ENCODE measurements around the gene RRP36. TPM values are rescaled to one million over a fixed set of nuclear protein-coding genes. Genes with fewer than 3 reads are reported as not detected.

Gene RRP36
- total and polyA plus RNA-seq, 4 donors = 23.4 to 33.4 (median 26.2) TPM

DNA sequence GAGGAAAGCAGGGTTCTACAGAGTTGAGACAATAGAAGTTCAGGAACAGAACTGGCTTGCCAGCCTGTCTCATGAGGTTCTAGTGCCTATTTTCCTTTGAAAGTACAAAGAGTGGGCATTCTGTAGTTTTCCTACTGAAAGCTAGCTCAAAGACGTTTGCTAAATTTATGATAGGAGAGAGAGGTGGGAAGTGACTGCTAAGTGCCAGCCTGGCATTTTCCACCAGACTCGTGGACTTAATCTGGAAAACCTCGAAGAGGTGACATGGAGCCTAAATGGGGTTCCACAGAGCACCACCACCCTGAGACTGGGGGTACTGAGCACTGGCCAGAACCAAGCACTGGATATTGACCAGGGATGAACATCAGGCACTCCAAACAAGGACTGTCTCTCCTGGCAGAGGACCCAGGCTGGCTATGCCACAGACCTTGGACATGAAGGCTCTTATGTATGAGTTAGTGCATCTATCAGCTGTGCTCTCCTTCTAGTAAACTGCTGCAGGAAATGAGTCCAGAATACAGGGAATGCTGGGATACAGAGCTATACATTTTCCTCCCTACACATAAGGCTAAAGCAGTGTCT lies 49.6 kb upstream of the RRP36 start:
- Histone ChIP-seq H3K36me3 (ENCODE audit: control insufficient read depth in 4 of 4, insufficient read depth in 3 of 4, low read depth in 1 of 4, low read length in 3 of 4) (peaks cover 3 to 11% (median 6%) of the 10 kb centered on the region in 4 donors), H3K27ac (ENCODE audit: low read depth in 1 of 2, low read length in 2 of 2) (no peak overlapping the region), H3K4me1 (ENCODE audit: control insufficient read depth in 4 of 4, insufficient read depth in 4 of 4, low read length in 3 of 4) (peaks cover 0 to 9% (median 1%) of the 10 kb centered on the region in 4 donors), H3K27me3 (ENCODE audit: control insufficient read depth in 4 of 4, insufficient read depth in 4 of 4, low read length in 3 of 4) (no peaks in the 10 kb centered on the region), H3K9me3 (ENCODE audit: control insufficient read depth in 4 of 4, low read length in 3 of 4) (no peaks in the 10 kb centered on the region), H3K9ac (ENCODE audit: low read depth in 1 of 2, low read length in 2 of 2) (no peak overlapping the region), H3K4me3 (ENCODE audit: low read depth in 1 of 3, low read length in 3 of 3) (no peak overlapping the region)
- WGBS = 94% methylated on average over 3 of the region's 3 CpGs
- DNase-seq (ENCODE audit: low spot score) = no peak
- TF ChIP-seq GABPA (IDR thresholded peaks at IDR 0.05 in 1 of 2, conservative IDR thresholded peaks at IDR 0.05 in 1 of 2) (no peak), TAF1 (conservative IDR thresholded peaks at IDR 0.05) (no peak), FOXA2 (IDR thresholded peaks at IDR 0.05) (no peak), SP1 (IDR thresholded peaks at IDR 0.05) (no peak)

DNA sequence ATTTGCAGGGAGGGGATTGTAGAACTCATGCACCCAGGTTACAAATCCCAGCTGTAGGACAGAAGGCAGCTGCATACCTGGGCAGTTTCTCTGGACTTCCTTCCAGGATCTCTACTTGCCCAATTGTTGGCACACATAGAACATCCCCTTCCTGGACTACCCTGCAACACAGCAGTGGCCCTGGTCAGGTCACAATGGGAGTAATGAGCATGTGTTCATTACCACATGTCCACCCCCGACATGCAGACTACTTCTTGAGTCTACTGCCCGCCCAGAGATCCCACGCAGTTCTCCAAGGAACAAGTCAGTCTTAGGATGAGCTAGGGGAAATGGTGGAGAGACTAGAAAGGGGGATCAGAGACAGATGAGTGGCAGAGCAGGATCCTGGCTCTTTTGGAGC lies 47.5 kb upstream of the RRP36 start:
- no peak overlapping the region for H3K4me3 ChIP-seq (ENCODE audit: low read depth in 1 of 3, low read length in 3 of 3)
- H3K36me3 ChIP-seq (ENCODE audit: control insufficient read depth in 4 of 4, insufficient read depth in 3 of 4, low read depth in 1 of 4, low read length in 3 of 4) = peaks cover 0 to 10% (median 2%) of the 10 kb centered on the region in 4 donors
- no peak for TF ChIP-seq GABPA (IDR thresholded peaks at IDR 0.05 in 1 of 2, conservative IDR thresholded peaks at IDR 0.05 in 1 of 2)
- TF ChIP-seq JUND (IDR thresholded peaks at IDR 0.05) = no peak
- TF ChIP-seq, protein P1, sequence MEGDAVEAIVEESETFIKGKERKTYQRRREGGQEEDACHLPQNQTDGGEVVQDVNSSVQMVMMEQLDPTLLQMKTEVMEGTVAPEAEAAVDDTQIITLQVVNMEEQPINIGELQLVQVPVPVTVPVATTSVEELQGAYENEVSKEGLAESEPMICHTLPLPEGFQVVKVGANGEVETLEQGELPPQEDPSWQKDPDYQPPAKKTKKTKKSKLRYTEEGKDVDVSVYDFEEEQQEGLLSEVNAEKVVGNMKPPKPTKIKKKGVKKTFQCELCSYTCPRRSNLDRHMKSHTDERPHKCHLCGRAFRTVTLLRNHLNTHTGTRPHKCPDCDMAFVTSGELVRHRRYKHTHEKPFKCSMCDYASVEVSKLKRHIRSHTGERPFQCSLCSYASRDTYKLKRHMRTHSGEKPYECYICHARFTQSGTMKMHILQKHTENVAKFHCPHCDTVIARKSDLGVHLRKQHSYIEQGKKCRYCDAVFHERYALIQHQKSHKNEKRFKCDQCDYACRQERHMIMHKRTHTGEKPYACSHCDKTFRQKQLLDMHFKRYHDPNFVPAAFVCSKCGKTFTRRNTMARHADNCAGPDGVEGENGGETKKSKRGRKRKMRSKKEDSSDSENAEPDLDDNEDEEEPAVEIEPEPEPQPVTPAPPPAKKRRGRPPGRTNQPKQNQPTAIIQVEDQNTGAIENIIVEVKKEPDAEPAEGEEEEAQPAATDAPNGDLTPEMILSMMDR (IDR thresholded peaks at IDR 0.05; ENCODE audit: low read depth, low read length, missing input control) = no peak
- no peak for TF ChIP-seq SP1 (IDR thresholded peaks at IDR 0.05)
- TF ChIP-seq, protein P2, sequence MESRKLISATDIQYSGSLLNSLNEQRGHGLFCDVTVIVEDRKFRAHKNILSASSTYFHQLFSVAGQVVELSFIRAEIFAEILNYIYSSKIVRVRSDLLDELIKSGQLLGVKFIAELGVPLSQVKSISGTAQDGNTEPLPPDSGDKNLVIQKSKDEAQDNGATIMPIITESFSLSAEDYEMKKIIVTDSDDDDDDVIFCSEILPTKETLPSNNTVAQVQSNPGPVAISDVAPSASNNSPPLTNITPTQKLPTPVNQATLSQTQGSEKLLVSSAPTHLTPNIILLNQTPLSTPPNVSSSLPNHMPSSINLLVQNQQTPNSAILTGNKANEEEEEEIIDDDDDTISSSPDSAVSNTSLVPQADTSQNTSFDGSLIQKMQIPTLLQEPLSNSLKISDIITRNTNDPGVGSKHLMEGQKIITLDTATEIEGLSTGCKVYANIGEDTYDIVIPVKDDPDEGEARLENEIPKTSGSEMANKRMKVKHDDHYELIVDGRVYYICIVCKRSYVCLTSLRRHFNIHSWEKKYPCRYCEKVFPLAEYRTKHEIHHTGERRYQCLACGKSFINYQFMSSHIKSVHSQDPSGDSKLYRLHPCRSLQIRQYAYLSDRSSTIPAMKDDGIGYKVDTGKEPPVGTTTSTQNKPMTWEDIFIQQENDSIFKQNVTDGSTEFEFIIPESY (IDR thresholded peaks at IDR 0.05) = no peak
- no peak for TF ChIP-seq FOXA2 (IDR thresholded peaks at IDR 0.05)
- TF ChIP-seq RXRA (IDR thresholded peaks at IDR 0.05) = no peak
- TF ChIP-seq YY1 (IDR thresholded peaks at IDR 0.05) = no peak
- TF ChIP-seq, protein P3, sequence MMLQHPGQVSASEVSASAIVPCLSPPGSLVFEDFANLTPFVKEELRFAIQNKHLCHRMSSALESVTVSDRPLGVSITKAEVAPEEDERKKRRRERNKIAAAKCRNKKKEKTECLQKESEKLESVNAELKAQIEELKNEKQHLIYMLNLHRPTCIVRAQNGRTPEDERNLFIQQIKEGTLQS (IDR thresholded peaks at IDR 0.05) = no peak
- TF ChIP-seq, protein P4, sequence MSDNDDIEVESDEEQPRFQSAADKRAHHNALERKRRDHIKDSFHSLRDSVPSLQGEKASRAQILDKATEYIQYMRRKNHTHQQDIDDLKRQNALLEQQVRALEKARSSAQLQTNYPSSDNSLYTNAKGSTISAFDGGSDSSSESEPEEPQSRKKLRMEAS (IDR thresholded peaks at IDR 0.05) = no peak
- no peak for TF ChIP-seq FOXA1 (IDR thresholded peaks at IDR 0.05)
- no peak for TF ChIP-seq NR2F2 (IDR thresholded peaks at IDR 0.05)
- H3K27me3 ChIP-seq (ENCODE audit: control insufficient read depth in 4 of 4, insufficient read depth in 4 of 4, low read length in 3 of 4) = no peaks in the 10 kb centered on the region
- peaks cover 5 to 22% (median 12%) of the 10 kb centered on the region in 4 donors for H3K4me1 ChIP-seq (ENCODE audit: control insufficient read depth in 4 of 4, insufficient read depth in 4 of 4, low read length in 3 of 4)
- 93% methylated on average over 3 of the region's 3 CpGs for WGBS
- H3K9ac ChIP-seq (ENCODE audit: low read depth in 1 of 2, low read length in 2 of 2) = no peak overlapping the region
- H3K27ac ChIP-seq (ENCODE audit: low read depth in 1 of 2, low read length in 2 of 2) = no peak overlapping the region
- DNase-seq (ENCODE audit: low spot score) = no peak
- no peaks in the 10 kb centered on the region for H3K9me3 ChIP-seq (ENCODE audit: control insufficient read depth in 4 of 4, low read length in 3 of 4)

DNA sequence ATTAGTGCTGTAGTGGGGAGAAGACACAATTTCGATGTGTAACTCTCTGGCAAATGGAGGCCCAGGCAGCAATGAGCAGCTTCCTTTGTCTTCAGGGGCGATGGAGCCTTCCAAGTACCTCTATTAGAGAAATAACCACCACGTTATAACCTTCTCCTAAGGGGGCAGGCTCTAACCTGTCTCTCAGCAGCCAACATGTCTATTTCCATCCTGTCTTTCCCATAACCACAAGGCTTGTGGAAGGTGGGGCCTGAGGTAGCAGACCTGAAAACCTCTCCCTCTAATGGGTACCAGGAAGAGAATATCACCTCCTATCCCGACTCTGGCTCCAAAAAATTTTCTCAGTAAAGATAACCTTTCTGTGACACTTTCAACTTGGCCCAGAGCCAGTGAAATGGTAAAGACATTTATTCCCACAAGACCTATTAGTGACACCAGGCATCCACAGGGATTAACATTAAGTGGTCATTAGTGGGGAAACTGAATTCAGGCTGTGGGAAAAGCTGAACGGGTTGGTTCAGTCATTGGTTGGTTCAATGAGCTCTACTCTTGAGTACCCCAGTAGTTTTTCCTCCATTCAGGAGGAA lies 46.4 kb upstream of the RRP36 start:
- no peak for DNase-seq (ENCODE audit: low spot score)
- H3K4me3 ChIP-seq (ENCODE audit: low read depth in 1 of 3, low read length in 3 of 3) = no peak overlapping the region
- 87% methylated on average over 5 of the region's 5 CpGs for WGBS
- H3K27ac ChIP-seq (ENCODE audit: low read depth in 1 of 2, low read length in 2 of 2) = no peak overlapping the region
- no peaks in the 10 kb centered on the region for H3K9me3 ChIP-seq (ENCODE audit: control insufficient read depth in 4 of 4, low read length in 3 of 4)
- H3K36me3 ChIP-seq (ENCODE audit: control insufficient read depth in 4 of 4, insufficient read depth in 3 of 4, low read depth in 1 of 4, low read length in 3 of 4) = peaks cover 0 to 4% (median 0%) of the 10 kb centered on the region in 4 donors
- H3K4me1 ChIP-seq (ENCODE audit: control insufficient read depth in 4 of 4, insufficient read depth in 4 of 4, low read length in 3 of 4) = peaks cover 12 to 22% (median 16%) of the 10 kb centered on the region in 4 donors
- H3K27me3 ChIP-seq (ENCODE audit: control insufficient read depth in 4 of 4, insufficient read depth in 4 of 4, low read length in 3 of 4) = no peaks in the 10 kb centered on the region
- no peak overlapping the region for H3K9ac ChIP-seq (ENCODE audit: low read depth in 1 of 2, low read length in 2 of 2)
- TF ChIP-seq GABPA (IDR thresholded peaks at IDR 0.05 in 1 of 2, conservative IDR thresholded peaks at IDR 0.05 in 1 of 2) (no peak), NR2F2 (IDR thresholded peaks at IDR 0.05) (no peak), YY1 (IDR thresholded peaks at IDR 0.05) (no peak), HNF4A (conservative IDR thresholded peaks at IDR 0.05) (no peak), TAF1 (conservative IDR thresholded peaks at IDR 0.05) (no peak), RXRA (IDR thresholded peaks at IDR 0.05) (no peak), JUND (IDR thresholded peaks at IDR 0.05) (no peak)
- TF ChIP-seq, protein P3 (IDR thresholded peaks at IDR 0.05) = no peak
- TF ChIP-seq, protein P5, sequence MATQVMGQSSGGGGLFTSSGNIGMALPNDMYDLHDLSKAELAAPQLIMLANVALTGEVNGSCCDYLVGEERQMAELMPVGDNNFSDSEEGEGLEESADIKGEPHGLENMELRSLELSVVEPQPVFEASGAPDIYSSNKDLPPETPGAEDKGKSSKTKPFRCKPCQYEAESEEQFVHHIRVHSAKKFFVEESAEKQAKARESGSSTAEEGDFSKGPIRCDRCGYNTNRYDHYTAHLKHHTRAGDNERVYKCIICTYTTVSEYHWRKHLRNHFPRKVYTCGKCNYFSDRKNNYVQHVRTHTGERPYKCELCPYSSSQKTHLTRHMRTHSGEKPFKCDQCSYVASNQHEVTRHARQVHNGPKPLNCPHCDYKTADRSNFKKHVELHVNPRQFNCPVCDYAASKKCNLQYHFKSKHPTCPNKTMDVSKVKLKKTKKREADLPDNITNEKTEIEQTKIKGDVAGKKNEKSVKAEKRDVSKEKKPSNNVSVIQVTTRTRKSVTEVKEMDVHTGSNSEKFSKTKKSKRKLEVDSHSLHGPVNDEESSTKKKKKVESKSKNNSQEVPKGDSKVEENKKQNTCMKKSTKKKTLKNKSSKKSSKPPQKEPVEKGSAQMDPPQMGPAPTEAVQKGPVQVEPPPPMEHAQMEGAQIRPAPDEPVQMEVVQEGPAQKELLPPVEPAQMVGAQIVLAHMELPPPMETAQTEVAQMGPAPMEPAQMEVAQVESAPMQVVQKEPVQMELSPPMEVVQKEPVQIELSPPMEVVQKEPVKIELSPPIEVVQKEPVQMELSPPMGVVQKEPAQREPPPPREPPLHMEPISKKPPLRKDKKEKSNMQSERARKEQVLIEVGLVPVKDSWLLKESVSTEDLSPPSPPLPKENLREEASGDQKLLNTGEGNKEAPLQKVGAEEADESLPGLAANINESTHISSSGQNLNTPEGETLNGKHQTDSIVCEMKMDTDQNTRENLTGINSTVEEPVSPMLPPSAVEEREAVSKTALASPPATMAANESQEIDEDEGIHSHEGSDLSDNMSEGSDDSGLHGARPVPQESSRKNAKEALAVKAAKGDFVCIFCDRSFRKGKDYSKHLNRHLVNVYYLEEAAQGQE (IDR thresholded peaks at IDR 0.05) = no peak
- TF ChIP-seq, protein P2 (IDR thresholded peaks at IDR 0.05) = no peak
